Measurements from ENCODE around the gene DOK1. TPM values are rescaled to one million over a fixed set of nuclear protein-coding genes. Genes with fewer than 3 reads are reported as not detected.
A peak's percentile ranks its signal among the peaks of the same experiment; 100 is the strongest.

The DOK1 gene
- total RNA-seq, 1 experiment from 2014 or later: 4.9 TPM

GRCh38 chr2:74531666-74532065 is 22.9 kb upstream of the DOK1 start:
- H3K27me3 ChIP-seq (ENCODE audit: control insufficient read depth, insufficient read depth, low read length): peaks cover 5% of the 10 kb centered on the region; the same call in 1 of the 2 replicates
- no peak overlapping the region for H3K4me3 ChIP-seq (ENCODE audit: insufficient read depth, low read depth, low read length)
- no peak for DNase-seq
- peaks cover 20% of the 10 kb centered on the region for H3K36me3 ChIP-seq (replicated peaks; ENCODE audit: control insufficient read depth, insufficient read depth, low read length)

- peaks cover 14% of the 10 kb centered on the region for H3K36me3 ChIP-seq (replicated peaks; ENCODE audit: control insufficient read depth, insufficient read depth, low read length)
- no peak overlapping the region for H3K4me3 ChIP-seq (ENCODE audit: insufficient read depth, low read depth, low read length)
- peaks cover 5% of the 10 kb centered on the region; the same call in 1 of the 2 replicates for H3K27me3 ChIP-seq (ENCODE audit: control insufficient read depth, insufficient read depth, low read length)
- no peak for DNase-seq
These were observed 22.3 kb upstream of the DOK1 start for GRCh38 chr2:74532222-74532621.

- H3K4me3 ChIP-seq (ENCODE audit: insufficient read depth, low read depth, low read length): no peak overlapping the region
- H3K27me3 ChIP-seq (ENCODE audit: control insufficient read depth, insufficient read depth, low read length): peaks cover 5% of the 10 kb centered on the region; the same call in 1 of the 2 replicates
- H3K36me3 ChIP-seq (replicated peaks; ENCODE audit: control insufficient read depth, insufficient read depth, low read length): peaks cover 6% of the 10 kb centered on the region
- no peak for DNase-seq
These were observed 21.1 kb upstream of the DOK1 start for GRCh38 chr2:74533464-74533863.

DNA sequence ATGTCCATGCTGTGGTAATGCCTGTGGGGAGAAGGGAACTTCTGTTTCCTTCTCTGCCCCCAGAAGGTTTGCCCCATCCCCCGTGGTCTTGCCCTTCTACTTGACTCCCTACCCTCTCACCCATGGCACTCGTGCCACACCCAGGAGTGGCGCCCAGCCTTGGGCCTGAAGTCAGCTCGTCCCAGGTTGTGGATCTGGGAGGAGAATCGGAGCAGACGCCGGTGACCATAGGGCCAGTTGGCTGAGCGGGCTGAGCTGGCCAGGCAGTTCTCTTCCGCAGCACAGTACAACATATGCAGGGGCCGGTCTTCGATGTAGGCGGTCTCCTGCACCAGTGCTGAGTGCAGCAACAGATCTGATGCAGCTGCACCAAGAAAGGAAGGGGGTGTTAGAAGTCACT is 20.1 kb upstream of the DOK1 start:
- DNase-seq: no peak
- Histone ChIP-seq H3K27me3 (ENCODE audit: control insufficient read depth, insufficient read depth, low read length) (peaks cover 5% of the 10 kb centered on the region; the same call in 1 of the 2 replicates), H3K4me3 (ENCODE audit: insufficient read depth, low read depth, low read length) (no peak overlapping the region), H3K36me3 (replicated peaks; ENCODE audit: control insufficient read depth, insufficient read depth, low read length) (peaks cover 6% of the 10 kb centered on the region)

DNA sequence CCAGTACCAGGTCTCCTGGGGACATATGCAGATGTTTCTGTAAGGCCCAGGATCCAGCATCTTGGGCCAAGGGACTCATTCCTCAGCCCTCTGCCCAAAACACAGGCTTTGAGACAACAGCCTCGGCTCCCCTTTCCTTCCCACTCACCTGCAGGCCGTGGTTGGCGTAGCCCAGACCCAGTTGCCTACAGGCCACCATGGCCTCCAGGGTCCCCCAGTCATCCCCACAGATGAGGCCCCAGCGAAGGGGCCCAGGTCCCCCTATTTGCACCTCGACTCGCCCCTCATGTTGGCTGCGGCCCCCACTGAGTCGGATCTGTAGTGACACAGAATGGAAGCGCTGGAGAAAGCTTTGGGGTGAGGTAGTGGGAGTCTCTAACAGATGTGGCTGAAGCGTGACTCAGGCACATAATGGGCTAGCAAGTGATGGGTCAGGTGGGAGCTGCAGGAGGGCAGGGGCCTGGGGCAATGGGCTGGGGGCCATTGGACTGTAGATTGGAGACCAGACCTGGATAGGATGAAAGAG is 19.0 kb upstream of the DOK1 start:
- Histone ChIP-seq H3K4me3 (ENCODE audit: insufficient read depth, low read depth, low read length) (no peak overlapping the region), H3K36me3 (replicated peaks; ENCODE audit: control insufficient read depth, insufficient read depth, low read length) (peaks cover 6% of the 10 kb centered on the region), H3K27me3 (ENCODE audit: control insufficient read depth, insufficient read depth, low read length) (peaks cover 5% of the 10 kb centered on the region; the same call in 1 of the 2 replicates)
- DNase-seq: no peak

DNA sequence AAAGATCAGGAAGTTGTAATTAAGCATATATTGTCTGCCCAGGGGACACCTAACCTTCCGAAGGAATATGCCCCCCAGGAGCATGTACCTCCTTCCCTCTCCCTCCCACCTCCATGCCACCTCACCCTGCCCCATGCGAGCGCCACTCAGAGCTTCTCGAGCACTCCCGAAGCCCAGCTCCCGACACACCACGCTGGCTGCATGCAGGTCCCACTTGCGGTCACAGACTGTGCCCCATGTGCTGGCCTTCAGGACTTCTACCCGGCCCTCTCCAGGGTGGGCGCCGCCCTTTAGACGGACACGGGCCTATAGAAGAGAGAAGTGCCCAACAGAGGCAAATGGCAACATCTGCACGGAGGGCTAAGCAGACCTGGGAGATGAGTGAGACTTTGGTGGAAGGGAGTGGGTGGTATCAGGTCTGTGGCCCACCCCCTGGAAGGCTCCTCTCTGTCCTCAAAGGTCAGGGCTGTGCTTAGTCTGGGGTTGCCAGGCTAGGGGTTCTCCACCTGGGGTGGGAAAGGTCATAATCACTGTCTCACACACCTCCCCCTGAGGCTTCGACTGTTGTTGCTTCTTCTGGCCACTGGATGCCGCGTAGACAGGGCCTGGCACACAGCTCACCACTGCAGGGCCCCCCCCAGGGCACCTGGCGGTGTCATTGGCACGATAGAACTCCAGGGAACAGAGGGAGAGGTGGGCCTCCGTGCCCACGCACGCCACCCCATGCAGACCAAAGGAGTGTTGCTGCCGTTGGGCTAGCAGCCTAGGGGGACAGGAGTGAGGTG is 18.2 kb upstream of the DOK1 start:
- Histone ChIP-seq H3K27me3 (ENCODE audit: control insufficient read depth, insufficient read depth, low read length) (no peaks in the 10 kb centered on the region; the same call in 1 of the 2 replicates), H3K36me3 (replicated peaks; ENCODE audit: control insufficient read depth, insufficient read depth, low read length) (peaks cover 6% of the 10 kb centered on the region), H3K4me3 (ENCODE audit: insufficient read depth, low read depth, low read length) (no peak overlapping the region)
- peak; percentile 33 for DNase-seq

- H3K27me3 ChIP-seq (ENCODE audit: control insufficient read depth, insufficient read depth, low read length): no peaks in the 10 kb centered on the region; the same call in 1 of the 2 replicates
- H3K36me3 ChIP-seq (replicated peaks; ENCODE audit: control insufficient read depth, insufficient read depth, low read length): peaks cover 4% of the 10 kb centered on the region
- DNase-seq: no peak
- no peak overlapping the region for H3K4me3 ChIP-seq (ENCODE audit: insufficient read depth, low read depth, low read length)
These were observed 17.4 kb upstream of the DOK1 start for GRCh38 chr2:74537140-74537539.

- peak; percentile 53 for DNase-seq
- Histone ChIP-seq H3K36me3 (replicated peaks; ENCODE audit: control insufficient read depth, insufficient read depth, low read length) (no peaks in the 10 kb centered on the region), H3K27me3 (ENCODE audit: control insufficient read depth, insufficient read depth, low read length) (no peaks in the 10 kb centered on the region; the same call in 1 of the 2 replicates), H3K4me3 (ENCODE audit: insufficient read depth, low read depth, low read length) (no peak overlapping the region)
These were observed 15.6 kb upstream of the DOK1 start for GRCh38 chr2:74538881-74539339.

GRCh38 chr2:74540291-74540690 is 14.2 kb upstream of the DOK1 start:
- Histone ChIP-seq H3K36me3 (replicated peaks; ENCODE audit: control insufficient read depth, insufficient read depth, low read length) (no peaks in the 10 kb centered on the region), H3K4me3 (ENCODE audit: insufficient read depth, low read depth, low read length) (no peak overlapping the region), H3K27me3 (ENCODE audit: control insufficient read depth, insufficient read depth, low read length) (no peaks in the 10 kb centered on the region; the same call in 1 of the 2 replicates)
- DNase-seq: no peak

DNA sequence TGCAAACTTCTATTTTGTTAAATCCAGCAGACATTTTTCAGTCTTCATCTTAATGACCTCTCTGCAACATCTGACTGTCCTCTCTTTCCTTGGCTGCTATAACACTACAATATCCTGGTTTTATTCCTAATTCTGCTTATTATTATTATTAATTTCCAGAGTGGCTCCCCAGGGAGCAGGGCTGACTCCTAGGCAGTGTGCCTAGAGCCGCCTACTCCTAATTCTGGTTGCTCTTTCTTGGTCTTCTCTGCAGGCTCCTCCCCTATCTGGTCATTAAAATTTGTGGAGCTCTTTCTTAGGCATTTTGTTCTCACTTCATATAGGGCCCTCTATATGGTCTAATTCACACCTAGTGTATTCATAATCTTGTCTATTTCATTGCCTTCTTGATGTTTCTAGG is 11.5 kb upstream of the DOK1 start:
- Histone ChIP-seq H3K36me3 (replicated peaks; ENCODE audit: control insufficient read depth, insufficient read depth, low read length) (no peaks in the 10 kb centered on the region), H3K4me3 (ENCODE audit: insufficient read depth, low read depth, low read length) (no peak overlapping the region), H3K27me3 (ENCODE audit: control insufficient read depth, insufficient read depth, low read length) (peaks cover 16% of the 10 kb centered on the region)
- DNase-seq: no peak

DNA sequence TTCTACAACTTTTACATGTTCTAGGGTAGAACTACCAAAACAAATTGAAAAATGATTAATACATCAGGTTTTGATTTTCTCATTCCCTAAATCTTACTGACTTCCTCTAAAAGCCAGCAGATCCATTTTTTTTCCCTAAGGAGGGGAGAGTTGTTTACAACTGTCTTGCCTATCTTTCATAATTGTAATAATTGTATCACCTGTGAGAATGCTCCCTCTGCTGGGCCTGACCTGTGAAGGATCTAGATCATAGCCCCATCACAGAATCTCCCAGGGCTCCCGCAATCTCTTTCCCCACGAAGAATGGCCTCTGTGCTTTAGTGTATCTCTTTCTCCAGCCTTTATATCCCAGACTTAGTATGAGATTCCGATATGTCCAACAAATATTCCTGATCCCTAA is 9.9 kb upstream of the DOK1 start:
- DNase-seq: no peak
- no peak overlapping the region for H3K4me3 ChIP-seq (ENCODE audit: insufficient read depth, low read depth, low read length)
- H3K36me3 ChIP-seq (replicated peaks; ENCODE audit: control insufficient read depth, insufficient read depth, low read length): no peaks in the 10 kb centered on the region
- peaks cover 31% of the 10 kb centered on the region for H3K27me3 ChIP-seq (ENCODE audit: control insufficient read depth, insufficient read depth, low read length)

- no peaks in the 10 kb centered on the region for H3K36me3 ChIP-seq (replicated peaks; ENCODE audit: control insufficient read depth, insufficient read depth, low read length)
- no peak overlapping the region for H3K4me3 ChIP-seq (ENCODE audit: insufficient read depth, low read depth, low read length)
- H3K27me3 ChIP-seq (ENCODE audit: control insufficient read depth, insufficient read depth, low read length): peaks cover 44% of the 10 kb centered on the region
- DNase-seq: peak; percentile 18
These were observed 8.5 kb upstream of the DOK1 start for GRCh38 chr2:74546004-74546403.

DNA sequence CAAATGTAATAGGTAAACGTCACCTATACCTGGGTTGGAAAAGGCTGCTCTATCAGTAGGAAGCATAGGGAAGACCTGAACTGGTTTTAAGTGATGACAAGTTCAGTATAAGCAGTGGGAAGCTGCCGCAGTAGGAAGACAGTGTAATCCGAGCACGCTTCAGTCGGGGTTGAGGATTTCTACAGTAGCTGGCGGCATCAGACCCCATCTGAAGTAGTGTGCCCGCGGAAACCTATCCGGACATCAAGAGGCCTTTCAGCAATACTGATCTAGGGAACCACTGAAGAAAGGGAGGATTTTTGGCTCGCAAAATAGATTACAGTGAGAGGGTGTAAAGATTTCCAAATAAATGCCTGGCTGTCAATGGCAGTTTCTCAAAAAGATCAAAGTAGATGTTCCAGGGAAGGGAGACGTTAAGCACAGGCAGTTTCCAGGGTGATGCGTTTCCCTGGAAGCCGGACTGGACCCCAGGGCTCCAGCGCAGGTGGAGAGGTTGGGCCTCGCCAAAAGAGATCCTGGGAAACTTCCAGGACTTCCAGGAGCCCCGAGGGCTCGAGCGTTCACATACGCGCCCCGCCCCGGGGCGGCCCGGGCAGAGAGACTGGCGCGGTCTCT is 6.1 kb upstream of the DOK1 start:
- peaks cover 68% of the 10 kb centered on the region for H3K27me3 ChIP-seq (ENCODE audit: control insufficient read depth, insufficient read depth, low read length)
- peak overlapping the region; percentile 64 for H3K4me3 ChIP-seq (ENCODE audit: insufficient read depth, low read depth, low read length)
- peak; percentile 76 for DNase-seq
- H3K36me3 ChIP-seq (replicated peaks; ENCODE audit: control insufficient read depth, insufficient read depth, low read length): no peaks in the 10 kb centered on the region

- H3K27me3 ChIP-seq (ENCODE audit: control insufficient read depth, insufficient read depth, low read length): peaks cover 69% of the 10 kb centered on the region
- DNase-seq: peak; percentile 92
- H3K4me3 ChIP-seq (ENCODE audit: insufficient read depth, low read depth, low read length): peak overlapping the region; percentile 64
- H3K36me3 ChIP-seq (replicated peaks; ENCODE audit: control insufficient read depth, insufficient read depth, low read length): no peaks in the 10 kb centered on the region
These were observed 5.4 kb upstream of the DOK1 start for GRCh38 chr2:74548900-74549826.

All from H7 (cell line).